ENCODE data around the gene ANKRD11.
"Not testable (repeated sequence)": the region's sequence is repeated elsewhere in the genome, so short reads cannot be mapped to it uniquely, and the experiment has no call there.

ANKRD11 gene

DNA sequence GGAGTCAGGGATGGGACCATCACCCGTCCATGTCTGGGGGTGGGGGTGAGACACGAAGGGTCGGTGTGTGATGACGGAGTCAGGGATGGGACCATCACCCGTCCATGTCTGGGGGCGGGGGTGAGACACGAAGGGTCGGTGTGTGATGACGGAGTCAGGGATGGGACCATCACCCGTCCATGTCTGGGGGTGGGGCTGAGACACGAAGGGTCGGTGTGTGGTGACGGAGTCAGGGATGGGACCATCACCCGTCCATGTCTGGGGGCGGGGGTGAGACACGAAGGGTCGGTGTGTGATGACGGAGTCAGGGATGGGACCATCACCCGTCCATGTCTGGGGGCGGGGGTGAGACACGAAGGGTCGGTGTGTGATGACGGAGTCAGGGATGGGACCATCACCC lies 69.1 kb downstream of the ANKRD11 start:
- not testable (repeated sequence) for H3K9ac ChIP-seq (ENCODE audit: low read length); H2BK5ac ChIP-seq (ENCODE audit: low read depth, low read length, poor library complexity, severe bottlenecking); H2AK5ac ChIP-seq (ENCODE audit: low read length, severe bottlenecking); H4K8ac ChIP-seq (ENCODE audit: low read length); H3K27me3 ChIP-seq (ENCODE audit: control insufficient read depth in 1 of 2, insufficient read depth in 1 of 2, low read length in 2 of 2); H2AFZ ChIP-seq (ENCODE audit: low read depth, low read length); H3K4ac ChIP-seq (ENCODE audit: low read depth in 1 of 2, low read length in 2 of 2); H3K9me3 ChIP-seq (ENCODE audit: control insufficient read depth, low read length); H2BK120ac ChIP-seq (ENCODE audit: low read depth, low read length); H3K18ac ChIP-seq (ENCODE audit: low read depth in 1 of 2, low read length in 2 of 2); H2BK12ac ChIP-seq (ENCODE audit: low read length in 2 of 2); H3K4me2 ChIP-seq (ENCODE audit: low read length, poor library complexity, severe bottlenecking); H3K14ac ChIP-seq (ENCODE audit: low read length in 2 of 2); H3K4me3 ChIP-seq (ENCODE audit: insufficient read depth in 1 of 2, low read depth in 1 of 2, low read length in 2 of 2); DNase-seq; H3K27ac ChIP-seq (ENCODE audit: low read length, poor library complexity, severe bottlenecking); H2BK15ac ChIP-seq (ENCODE audit: low read depth, poor library complexity, severe bottlenecking); H4K91ac ChIP-seq (ENCODE audit: low read length); H3K23ac ChIP-seq (ENCODE audit: low read length in 2 of 2)
- 100% methylated on average over 5 of the region's 23 CpGs for WGBS
- Histone ChIP-seq H3K36me3 (ENCODE audit: control insufficient read depth in 1 of 2, insufficient read depth in 2 of 2, low read depth in 1 of 2, low read length in 2 of 2) (peaks cover 14 to 19% of the 10 kb centered on the region in 2 experiments), H3K4me1 (ENCODE audit: control insufficient read depth, insufficient read depth, low read depth, low read length) (peaks cover 26% of the 10 kb centered on the region), H3K79me1 (replicated peaks; ENCODE audit: low read length, poor library complexity, severe bottlenecking) (peaks cover 12% of the 10 kb centered on the region)

DNA sequence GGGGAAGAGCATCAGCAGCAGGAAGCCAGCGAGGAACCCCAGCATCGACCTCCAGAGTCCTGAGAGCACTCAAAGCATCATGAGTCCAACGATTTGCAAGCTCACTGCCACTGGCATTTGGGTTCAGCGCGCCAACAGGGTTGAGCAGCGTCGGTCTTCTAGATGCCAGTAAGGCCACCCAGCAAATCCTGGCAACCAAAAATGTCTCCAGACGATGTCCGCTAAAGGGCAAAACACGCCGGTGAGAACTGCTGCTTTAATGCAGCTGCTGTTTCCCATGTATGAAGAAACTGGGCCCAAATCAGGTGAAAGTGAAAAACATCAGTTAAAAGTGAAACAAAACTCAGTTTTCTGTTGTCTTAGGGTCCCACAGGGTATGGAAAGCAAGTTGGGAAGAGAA lies 70.2 kb downstream of the ANKRD11 start:
- H3K27ac ChIP-seq (ENCODE audit: low read length, poor library complexity, severe bottlenecking): no peak overlapping the region

DNA sequence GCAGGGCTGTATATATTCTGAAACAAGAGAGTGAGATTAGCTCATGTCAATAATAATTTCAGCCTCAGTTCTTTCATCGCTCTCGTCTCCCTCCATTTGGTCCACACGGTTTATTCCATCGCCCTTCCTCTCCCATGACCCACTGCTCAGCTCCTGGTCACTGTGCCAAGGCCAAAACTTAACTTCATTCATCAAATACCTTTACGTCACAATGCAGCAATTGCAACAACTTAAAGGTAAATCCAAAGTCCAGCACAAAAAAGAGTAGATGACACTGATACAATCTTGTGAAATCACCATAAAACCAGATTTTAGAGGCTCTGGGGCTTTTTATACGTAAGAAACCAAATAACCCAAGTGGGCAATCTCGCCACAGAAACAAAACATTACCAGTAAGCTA lies 72.0 kb downstream of the ANKRD11 start:
- Histone ChIP-seq H2AFZ (ENCODE audit: low read depth, low read length) (no peak overlapping the region), H2BK120ac (ENCODE audit: low read depth, low read length) (no peak overlapping the region), H3K4me1 (ENCODE audit: control insufficient read depth, insufficient read depth, low read depth, low read length) (peaks cover 23% of the 10 kb centered on the region), H3K18ac (ENCODE audit: low read depth in 1 of 2, low read length in 2 of 2) (no peak overlapping the region), H3K4me3 (ENCODE audit: insufficient read depth in 1 of 2, low read depth in 1 of 2, low read length in 2 of 2) (no peak overlapping the region), H4K8ac (ENCODE audit: low read length) (no peak overlapping the region), H3K36me3 (ENCODE audit: control insufficient read depth in 1 of 2, insufficient read depth in 2 of 2, low read depth in 1 of 2, low read length in 2 of 2) (peaks cover 18 to 19% of the 10 kb centered on the region in 2 experiments), H3K4ac (ENCODE audit: low read depth in 1 of 2, low read length in 2 of 2) (no peak overlapping the region), H3K14ac (ENCODE audit: low read length in 2 of 2) (no peak overlapping the region), H2BK15ac (ENCODE audit: low read depth, poor library complexity, severe bottlenecking) (no peak overlapping the region), H3K23ac (ENCODE audit: low read length in 2 of 2) (no peak overlapping the region), H3K79me1 (replicated peaks; ENCODE audit: low read length, poor library complexity, severe bottlenecking) (peaks cover 9% of the 10 kb centered on the region), H2AK5ac (ENCODE audit: low read length, severe bottlenecking) (no peak overlapping the region), H2BK5ac (ENCODE audit: low read depth, low read length, poor library complexity, severe bottlenecking) (no peak overlapping the region), H3K4me2 (ENCODE audit: low read length, poor library complexity, severe bottlenecking) (no peak overlapping the region), H3K9me3 (ENCODE audit: control insufficient read depth, low read length) (no peaks in the 10 kb centered on the region), H2BK12ac (ENCODE audit: low read length in 2 of 2) (no peak overlapping the region), H3K27ac (ENCODE audit: low read length, poor library complexity, severe bottlenecking) (no peak overlapping the region), H3K27me3 (ENCODE audit: control insufficient read depth in 1 of 2, insufficient read depth in 1 of 2, low read length in 2 of 2) (no peaks in the 10 kb centered on the region), H4K91ac (ENCODE audit: low read length) (no peak overlapping the region), H3K9ac (ENCODE audit: low read length) (no peak overlapping the region)
- DNase-seq: no peak
- WGBS: 98% methylated on average over 6 of the region's 7 CpGs

More for the DNA sequence above, 70.2 kb downstream of the ANKRD11 start:
- Histone ChIP-seq H3K14ac (ENCODE audit: low read length in 2 of 2) (no peak overlapping the region), H2BK120ac (ENCODE audit: low read depth, low read length) (no peak overlapping the region), H4K8ac (ENCODE audit: low read length) (no peak overlapping the region), H3K9ac (ENCODE audit: low read length) (no peak overlapping the region), H3K79me1 (replicated peaks; ENCODE audit: low read length, poor library complexity, severe bottlenecking) (peaks cover 9% of the 10 kb centered on the region), H3K36me3 (ENCODE audit: control insufficient read depth in 1 of 2, insufficient read depth in 2 of 2, low read depth in 1 of 2, low read length in 2 of 2) (peaks cover 14 to 18% of the 10 kb centered on the region in 2 experiments), H2AK5ac (ENCODE audit: low read length, severe bottlenecking) (no peak overlapping the region), H4K91ac (ENCODE audit: low read length) (no peak overlapping the region), H2BK15ac (ENCODE audit: low read depth, poor library complexity, severe bottlenecking) (no peak overlapping the region), H3K18ac (ENCODE audit: low read depth in 1 of 2, low read length in 2 of 2) (no peak overlapping the region), H3K4me2 (ENCODE audit: low read length, poor library complexity, severe bottlenecking) (no peak overlapping the region), H2BK5ac (ENCODE audit: low read depth, low read length, poor library complexity, severe bottlenecking) (no peak overlapping the region), H3K4ac (ENCODE audit: low read depth in 1 of 2, low read length in 2 of 2) (no peak overlapping the region), H2BK12ac (ENCODE audit: low read length in 2 of 2) (no peak overlapping the region), H2AFZ (ENCODE audit: low read depth, low read length) (no peak overlapping the region), H3K27me3 (ENCODE audit: control insufficient read depth in 1 of 2, insufficient read depth in 1 of 2, low read length in 2 of 2) (no peaks in the 10 kb centered on the region), H3K4me1 (ENCODE audit: control insufficient read depth, insufficient read depth, low read depth, low read length) (peaks cover 24% of the 10 kb centered on the region), H3K23ac (ENCODE audit: low read length in 2 of 2) (no peak overlapping the region), H3K9me3 (ENCODE audit: control insufficient read depth, low read length) (no peaks in the 10 kb centered on the region), H3K4me3 (ENCODE audit: insufficient read depth in 1 of 2, low read depth in 1 of 2, low read length in 2 of 2) (no peak overlapping the region)
- WGBS: 95% methylated on average over 11 of the region's 11 CpGs
- no peak for DNase-seq

DNA sequence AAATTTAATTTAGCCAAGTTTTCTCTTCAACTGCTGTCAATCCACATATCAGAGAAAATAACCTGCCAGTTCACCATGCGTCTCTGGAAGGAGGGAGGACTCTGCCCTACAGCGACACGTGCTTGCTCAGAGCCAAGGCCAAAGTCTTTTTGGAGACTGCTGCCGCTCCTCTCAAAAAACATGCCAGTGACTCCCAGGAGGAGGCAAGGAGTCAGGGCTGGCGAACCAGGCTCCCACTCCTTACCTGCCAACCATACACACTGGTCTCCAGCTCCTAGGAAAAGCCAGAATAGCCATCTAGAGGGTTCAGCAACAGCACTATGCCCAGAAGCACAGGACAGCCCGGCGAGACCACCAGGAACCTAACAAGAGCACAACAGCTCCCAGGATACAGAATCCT lies 73.0 kb downstream of the ANKRD11 start:
- H3K9ac ChIP-seq (ENCODE audit: low read length): no peak overlapping the region

More for the DNA sequence above, 73.0 kb downstream of the ANKRD11 start:
- no peak overlapping the region for H3K4me3 ChIP-seq (ENCODE audit: insufficient read depth in 1 of 2, low read depth in 1 of 2, low read length in 2 of 2)
- no peak for DNase-seq
- no peak overlapping the region for H2BK15ac ChIP-seq (ENCODE audit: low read depth, poor library complexity, severe bottlenecking)
- H3K79me1 ChIP-seq (replicated peaks; ENCODE audit: low read length, poor library complexity, severe bottlenecking): peaks cover 9% of the 10 kb centered on the region
- no peak overlapping the region for H3K4me2 ChIP-seq (ENCODE audit: low read length, poor library complexity, severe bottlenecking)
- H2BK5ac ChIP-seq (ENCODE audit: low read depth, low read length, poor library complexity, severe bottlenecking): no peak overlapping the region
- no peak overlapping the region for H3K23ac ChIP-seq (ENCODE audit: low read length in 2 of 2)
- H3K27me3 ChIP-seq (ENCODE audit: control insufficient read depth in 1 of 2, insufficient read depth in 1 of 2, low read length in 2 of 2): no peaks in the 10 kb centered on the region
- no peaks in the 10 kb centered on the region for H3K9me3 ChIP-seq (ENCODE audit: control insufficient read depth, low read length)
- peaks cover 18% of the 10 kb centered on the region for H3K4me1 ChIP-seq (ENCODE audit: control insufficient read depth, insufficient read depth, low read depth, low read length)
- H2AK5ac ChIP-seq (ENCODE audit: low read length, severe bottlenecking): no peak overlapping the region
- no peak overlapping the region for H4K91ac ChIP-seq (ENCODE audit: low read length)
- 96% methylated on average over 7 of the region's 7 CpGs for WGBS
- no peak overlapping the region for H3K4ac ChIP-seq (ENCODE audit: low read depth in 1 of 2, low read length in 2 of 2)
- no peak overlapping the region for H3K27ac ChIP-seq (ENCODE audit: low read length, poor library complexity, severe bottlenecking)
- H3K14ac ChIP-seq (ENCODE audit: low read length in 2 of 2): no peak overlapping the region
- peaks cover 18 to 19% of the 10 kb centered on the region in 2 experiments for H3K36me3 ChIP-seq (ENCODE audit: control insufficient read depth in 1 of 2, insufficient read depth in 2 of 2, low read depth in 1 of 2, low read length in 2 of 2)
- H2BK12ac ChIP-seq (ENCODE audit: low read length in 2 of 2): no peak overlapping the region
- no peak overlapping the region for H4K8ac ChIP-seq (ENCODE audit: low read length)
- no peak overlapping the region for H3K18ac ChIP-seq (ENCODE audit: low read depth in 1 of 2, low read length in 2 of 2)
- H2AFZ ChIP-seq (ENCODE audit: low read depth, low read length): no peak overlapping the region
- H2BK120ac ChIP-seq (ENCODE audit: low read depth, low read length): no peak overlapping the region

All from mesenchymal stem cell (in vitro differentiated cells and primary cell).